ENCODE measurements around the gene RRP1. TPM values are rescaled to one million over a fixed set of nuclear protein-coding genes. Genes with fewer than 3 reads are reported as not detected.

The RRP1 gene
- total and polyA plus RNA-seq, 8 donors = 7.6 to 18.4 (median 12.3) TPM

- WGBS, 2 donors = 68 to 74% methylated on average over 20 of the region's 20 CpGs
- intact Hi-C loops (cut with DNase I) = loop anchor here in 1 of 3 donors (10.0 kb wide), 1 partner anchor 54 kb away; no protein-coding TSS in a partner anchor
- ATAC-seq = no peak
- peak in 1 of 6 donors; percentile 45 for DNase-seq
- H3K9me3 ChIP-seq = no peaks in the 10 kb centered on the region
- TF ChIP-seq, protein P1, sequence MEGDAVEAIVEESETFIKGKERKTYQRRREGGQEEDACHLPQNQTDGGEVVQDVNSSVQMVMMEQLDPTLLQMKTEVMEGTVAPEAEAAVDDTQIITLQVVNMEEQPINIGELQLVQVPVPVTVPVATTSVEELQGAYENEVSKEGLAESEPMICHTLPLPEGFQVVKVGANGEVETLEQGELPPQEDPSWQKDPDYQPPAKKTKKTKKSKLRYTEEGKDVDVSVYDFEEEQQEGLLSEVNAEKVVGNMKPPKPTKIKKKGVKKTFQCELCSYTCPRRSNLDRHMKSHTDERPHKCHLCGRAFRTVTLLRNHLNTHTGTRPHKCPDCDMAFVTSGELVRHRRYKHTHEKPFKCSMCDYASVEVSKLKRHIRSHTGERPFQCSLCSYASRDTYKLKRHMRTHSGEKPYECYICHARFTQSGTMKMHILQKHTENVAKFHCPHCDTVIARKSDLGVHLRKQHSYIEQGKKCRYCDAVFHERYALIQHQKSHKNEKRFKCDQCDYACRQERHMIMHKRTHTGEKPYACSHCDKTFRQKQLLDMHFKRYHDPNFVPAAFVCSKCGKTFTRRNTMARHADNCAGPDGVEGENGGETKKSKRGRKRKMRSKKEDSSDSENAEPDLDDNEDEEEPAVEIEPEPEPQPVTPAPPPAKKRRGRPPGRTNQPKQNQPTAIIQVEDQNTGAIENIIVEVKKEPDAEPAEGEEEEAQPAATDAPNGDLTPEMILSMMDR (IDR thresholded peaks at IDR 0.05) = no peak
- no peaks in the 10 kb centered on the region for H3K27me3 ChIP-seq
- peaks cover 0 to 8% (median 0%) of the 10 kb centered on the region in 3 donors for H3K4me1 ChIP-seq
- no peak overlapping the region for H3K4me3 ChIP-seq
- no peak overlapping the region for H3K27ac ChIP-seq
- FAIRE-seq = no peak
- peaks cover 0 to 4% (median 0%) of the 10 kb centered on the region in 3 donors for H3K36me3 ChIP-seq
Observed at GRCh38 chr21:43778469-43779335, 10.7 kb upstream of the RRP1 start.

- Histone ChIP-seq H3K27me3 (no peaks in the 10 kb centered on the region), H3K36me3 (no peaks in the 10 kb centered on the region), H3K27ac (no peak overlapping the region), H3K9me3 (no peaks in the 10 kb centered on the region), H3K4me3 (no peak overlapping the region), H3K4me1 (peaks cover 0 to 8% (median 0%) of the 10 kb centered on the region in 3 donors)
- DNase-seq (no peak), ATAC-seq (no peak), FAIRE-seq (no peak)
- intact Hi-C loops (cut with DNase I) = loop anchor here in 1 of 3 donors (10.0 kb wide), 1 partner anchor 55 kb away; no protein-coding TSS in a partner anchor
- 72 to 83% methylated on average over 5 of the region's 5 CpGs for WGBS, 2 donors
- TF ChIP-seq, protein P1 (IDR thresholded peaks at IDR 0.05) = no peak
Observed at GRCh38 chr21:43779660-43780059, 9.7 kb upstream of the RRP1 start.

DNA sequence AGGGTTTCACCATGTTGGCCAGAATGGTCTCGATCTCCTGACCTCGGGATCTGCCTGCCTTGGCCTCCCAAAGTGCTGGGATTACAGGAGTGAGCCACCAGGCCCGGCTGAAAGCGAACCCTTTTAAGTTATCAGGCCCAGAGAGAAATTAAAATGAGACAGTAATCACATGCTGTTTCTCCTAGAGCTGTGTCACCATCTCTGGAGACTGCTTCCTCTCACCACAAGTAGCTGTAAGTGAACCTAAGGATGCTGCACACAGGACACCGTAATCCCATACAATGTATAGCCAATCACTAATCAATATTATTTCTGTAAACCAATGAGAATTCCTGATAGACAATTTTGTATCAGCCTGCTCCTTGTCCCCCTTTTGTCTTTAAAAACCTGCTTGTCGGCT, 7.5 kb upstream of the RRP1 start:
- intact Hi-C loops (cut with DNase I) = no loop called here
- 77 to 81% methylated on average over 6 of the region's 6 CpGs for WGBS, 2 donors
- ATAC-seq = no peak

GRCh38 chr21:43782431-43783097, 6.8 kb upstream of the RRP1 start:
- ATAC-seq = peak in 2 of 4 donors; percentile 63 to 67
- no peaks in the 10 kb centered on the region for H3K9me3 ChIP-seq
- H3K27ac ChIP-seq = peak overlapping the region in 2 of 4 donors; percentile 3 to 30
- H3K27me3 ChIP-seq = no peaks in the 10 kb centered on the region
- no peak for DNase-seq
- WGBS, 2 donors = 56 to 68% methylated on average over 5 of the region's 5 CpGs
- FAIRE-seq = no peak
- TF ChIP-seq, protein P1 (IDR thresholded peaks at IDR 0.05) = no peak
- no peaks in the 10 kb centered on the region for H3K36me3 ChIP-seq
- H3K4me1 ChIP-seq = no peaks in the 10 kb centered on the region
- no peak overlapping the region for H3K4me3 ChIP-seq
- intact Hi-C loops (cut with DNase I) = no loop called here

More for the DNA sequence above, 7.5 kb upstream of the RRP1 start:
- no peak overlapping the region for H3K27ac ChIP-seq
- FAIRE-seq (no peak), DNase-seq (no peak)
- H3K9me3 ChIP-seq = no peaks in the 10 kb centered on the region
- H3K27me3 ChIP-seq = no peaks in the 10 kb centered on the region
- TF ChIP-seq, protein P1 (IDR thresholded peaks at IDR 0.05) = no peak
- no peaks in the 10 kb centered on the region for H3K4me1 ChIP-seq
- no peak overlapping the region for H3K4me3 ChIP-seq
- no peaks in the 10 kb centered on the region for H3K36me3 ChIP-seq

All from pancreas (tissue), 10 donors.